Adipocyte (in vitro differentiated cells): ENCODE data around the gene RALGPS2.

Experiments used
- DNase-seq: peaks from one replicate; pipeline ENCODE4 v3.0.0-alpha.2; 2015; ENCODE audit warnings: low read depth
- H3K27me3 ChIP-seq: replicated peaks from 2 replicates; pipeline ENCODE4 v1.7.0; 2013; ENCODE audit warnings: mild to moderate bottlenecking, low read length, moderate library complexity; ENCODE audit not compliant: control insufficient read depth, insufficient read depth
- H3K36me3 ChIP-seq: 2 replicates; pipeline ENCODE4 v1.7.0; 2013; ENCODE audit warnings: low read length, mild to moderate bottlenecking, moderate library complexity; ENCODE audit not compliant: control insufficient read depth, insufficient read depth, severe bottlenecking
- H3K4me1 ChIP-seq: 2 replicates; pipeline ENCODE4 v1.7.0; 2013; ENCODE audit warnings: mild to moderate bottlenecking, low read length, moderate library complexity; ENCODE audit not compliant: control insufficient read depth, insufficient read depth
- H3K4me3 ChIP-seq: 2 replicates; pipeline ENCODE4 v1.7.0; 2013; ENCODE audit warnings: mild to moderate bottlenecking, low read length, moderate library complexity
- H3K9ac ChIP-seq: 2 replicates; pipeline ENCODE4 v1.7.0; 2013; ENCODE audit warnings: mild to moderate bottlenecking, low read length, moderate library complexity
- H3K9me3 ChIP-seq: 2 replicates; pipeline ENCODE4 v1.7.0; 2013; ENCODE audit warnings: mild to moderate bottlenecking, low read length, moderate library complexity; ENCODE audit not compliant: control insufficient read depth

Gene RALGPS2

DNA sequence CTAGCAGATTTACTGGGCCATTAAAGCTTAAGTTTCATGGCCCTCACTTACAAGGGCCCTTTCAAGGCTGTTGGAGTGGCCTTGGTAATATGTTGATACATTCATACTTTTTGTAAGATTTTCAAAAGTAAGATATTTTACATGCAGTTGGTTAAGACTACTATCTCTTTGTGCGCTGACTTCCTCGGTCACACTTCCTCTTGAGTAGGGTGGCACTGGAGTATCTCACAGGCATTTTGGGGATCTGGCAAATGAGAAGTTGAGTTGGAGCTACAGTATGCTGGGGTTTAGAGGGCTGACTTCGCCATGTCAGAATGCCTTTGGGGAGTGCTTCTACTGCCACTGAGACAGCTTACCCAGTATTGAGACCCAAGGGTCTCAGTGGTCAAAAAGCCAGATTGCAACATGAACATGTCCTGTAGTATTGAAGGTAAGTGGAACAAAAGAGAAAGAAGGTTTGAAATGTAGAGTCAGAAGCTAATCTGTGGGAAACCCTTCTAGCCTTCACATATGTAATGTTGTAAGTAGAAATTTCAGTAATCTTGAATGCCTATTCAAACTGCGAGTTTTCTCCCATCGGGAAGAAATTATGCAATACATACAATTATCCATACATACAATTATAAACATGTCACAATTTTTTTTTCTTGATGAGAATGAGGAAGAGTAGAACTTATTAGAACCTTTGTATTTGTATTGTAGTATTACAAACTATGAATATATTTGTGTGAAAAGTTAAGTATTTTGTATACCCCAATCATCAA is 32.3 kb upstream of the RALGPS2 start:
- Histone ChIP-seq H3K27me3 (no peaks in the 10 kb centered on the region), H3K4me1 (peaks cover 13% of the 10 kb centered on the region)
- DNase-seq = no peak

DNA sequence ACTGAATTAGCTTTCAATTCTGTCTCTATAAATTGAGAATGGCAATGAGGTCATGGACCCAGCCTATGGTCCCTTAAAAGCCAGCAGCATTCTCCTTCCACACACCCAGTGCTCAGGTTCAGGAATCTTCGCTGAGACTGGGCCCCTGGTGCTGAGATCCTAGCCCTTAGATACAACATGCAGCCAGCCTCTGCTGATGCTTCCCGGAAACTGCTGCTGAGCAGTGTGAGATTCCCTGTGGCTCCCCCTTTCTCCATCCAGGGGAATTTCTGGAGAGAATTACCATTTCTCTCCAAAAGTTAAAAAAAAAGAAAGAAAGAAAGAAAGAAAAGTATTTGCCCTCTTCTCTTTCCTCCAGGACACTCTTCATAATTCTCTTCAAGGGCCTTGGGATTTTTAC is 31.7 kb upstream of the RALGPS2 start:
- Histone ChIP-seq H3K9me3 (no peaks in the 10 kb centered on the region), H3K4me3 (no peak overlapping the region), H3K36me3 (no peaks in the 10 kb centered on the region), H3K4me1 (peaks cover 9% of the 10 kb centered on the region), H3K9ac (no peak overlapping the region), H3K27me3 (no peaks in the 10 kb centered on the region)
- peak; percentile 31 for DNase-seq

More for the DNA sequence above, 32.3 kb upstream of the RALGPS2 start:
- H3K9ac ChIP-seq = no peak overlapping the region
- no peak overlapping the region for H3K4me3 ChIP-seq
- no peaks in the 10 kb centered on the region for H3K9me3 ChIP-seq
- H3K36me3 ChIP-seq = no peaks in the 10 kb centered on the region

DNA sequence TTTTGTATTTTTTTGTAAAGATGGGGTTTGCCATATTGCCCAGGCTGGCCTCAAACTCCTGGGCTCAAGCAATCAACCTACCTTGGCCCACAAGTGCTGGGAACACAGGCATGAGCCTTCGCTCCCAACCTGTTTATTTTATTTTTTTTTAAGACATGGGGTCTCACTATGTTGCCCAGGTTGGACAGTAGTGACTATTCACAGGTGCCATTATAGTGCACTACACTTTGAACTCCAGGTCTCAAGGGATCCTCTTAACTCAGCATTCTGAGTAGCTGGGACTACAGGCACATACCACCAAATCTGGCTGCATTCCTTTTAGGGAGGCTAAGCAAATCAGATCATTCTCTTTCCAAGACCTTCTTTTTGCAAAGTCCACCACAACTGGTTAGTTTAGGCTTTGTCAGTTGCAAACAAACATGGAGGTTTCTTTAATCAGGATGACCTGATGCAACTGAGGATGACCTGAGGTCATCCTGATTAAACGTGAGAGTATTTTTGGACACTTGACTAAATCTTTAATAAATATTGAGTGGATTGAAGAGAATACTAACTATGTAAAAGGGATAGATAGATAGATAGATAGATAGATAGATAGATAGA is 30.0 kb upstream of the RALGPS2 start:
- Histone ChIP-seq H3K9me3 (no peaks in the 10 kb centered on the region), H3K9ac (no peak overlapping the region), H3K27me3 (no peaks in the 10 kb centered on the region), H3K36me3 (no peaks in the 10 kb centered on the region), H3K4me1 (no peaks in the 10 kb centered on the region), H3K4me3 (no peak overlapping the region)
- no peak for DNase-seq

DNA sequence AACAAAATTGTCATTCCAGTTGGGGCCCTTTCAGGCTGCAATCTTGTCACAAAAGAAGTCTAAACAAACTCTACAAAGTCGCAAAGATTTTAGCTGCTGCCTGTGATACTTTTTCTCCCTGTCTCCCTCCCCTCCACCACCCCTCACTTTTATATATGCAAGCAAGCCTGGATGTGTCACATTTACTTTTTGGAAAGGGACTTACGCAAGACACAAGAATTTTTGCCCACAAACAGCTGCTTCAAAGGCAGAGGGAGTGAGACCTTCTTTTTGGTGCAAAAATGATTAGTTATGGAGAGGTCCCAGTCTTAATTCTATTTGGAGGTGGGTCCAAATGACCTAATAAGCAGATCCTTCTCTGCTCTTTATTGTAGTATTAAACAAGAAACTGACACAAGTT is 22.9 kb upstream of the RALGPS2 start:
- Histone ChIP-seq H3K27me3 (no peaks in the 10 kb centered on the region), H3K9ac (peak overlapping the region; percentile 59), H3K9me3 (no peaks in the 10 kb centered on the region), H3K36me3 (no peaks in the 10 kb centered on the region), H3K4me1 (peaks cover 28% of the 10 kb centered on the region), H3K4me3 (peak overlapping the region; percentile 54)
- DNase-seq = peak; percentile 75

DNA sequence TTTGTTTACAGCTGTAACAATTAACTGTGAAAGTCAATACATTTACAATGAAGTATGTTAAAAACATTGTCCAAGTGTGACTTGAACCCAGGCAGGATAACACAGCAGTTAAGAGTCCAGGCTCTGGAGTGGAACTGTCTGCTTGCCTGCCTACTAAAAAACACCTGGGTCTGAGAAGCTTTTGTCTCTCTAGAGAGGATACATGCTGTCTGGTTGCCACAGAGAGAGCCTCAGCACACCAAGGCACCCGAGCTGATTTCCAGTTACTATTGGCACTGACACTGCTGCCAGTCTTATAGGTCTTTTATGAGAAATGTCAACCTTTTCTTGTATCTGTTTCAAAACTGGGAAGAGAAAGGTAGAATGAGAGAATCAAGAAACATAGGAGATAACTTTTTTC is 20.2 kb upstream of the RALGPS2 start:
- H3K4me1 ChIP-seq = peaks cover 28% of the 10 kb centered on the region
- H3K36me3 ChIP-seq = no peaks in the 10 kb centered on the region
- H3K4me3 ChIP-seq = no peak overlapping the region
- no peaks in the 10 kb centered on the region for H3K27me3 ChIP-seq
- no peaks in the 10 kb centered on the region for H3K9me3 ChIP-seq
- DNase-seq = no peak
- H3K9ac ChIP-seq = no peak overlapping the region

DNA sequence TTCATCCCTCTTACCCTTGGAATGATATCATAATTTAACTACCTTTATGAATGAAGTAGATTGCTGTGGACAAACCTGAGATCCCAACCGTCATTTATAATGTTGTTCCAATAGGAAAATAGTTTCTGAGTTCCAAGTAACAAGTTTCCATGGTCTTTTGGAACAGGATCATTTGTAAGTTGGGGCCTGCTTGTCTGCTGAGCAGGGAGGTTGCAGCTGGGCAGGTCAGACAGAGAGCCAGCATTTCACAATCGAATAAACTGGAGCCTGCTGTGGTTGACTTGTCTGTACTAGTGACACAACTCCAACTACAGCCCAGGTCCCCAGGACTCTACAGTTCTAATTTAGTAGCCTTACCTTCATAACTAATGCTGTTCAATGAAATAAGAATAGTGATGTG is 18.6 kb upstream of the RALGPS2 start:
- Histone ChIP-seq H3K9ac (no peak overlapping the region), H3K4me1 (peaks cover 25% of the 10 kb centered on the region), H3K27me3 (no peaks in the 10 kb centered on the region), H3K36me3 (no peaks in the 10 kb centered on the region), H3K9me3 (no peaks in the 10 kb centered on the region), H3K4me3 (no peak overlapping the region)
- DNase-seq = peak; percentile 87

DNA sequence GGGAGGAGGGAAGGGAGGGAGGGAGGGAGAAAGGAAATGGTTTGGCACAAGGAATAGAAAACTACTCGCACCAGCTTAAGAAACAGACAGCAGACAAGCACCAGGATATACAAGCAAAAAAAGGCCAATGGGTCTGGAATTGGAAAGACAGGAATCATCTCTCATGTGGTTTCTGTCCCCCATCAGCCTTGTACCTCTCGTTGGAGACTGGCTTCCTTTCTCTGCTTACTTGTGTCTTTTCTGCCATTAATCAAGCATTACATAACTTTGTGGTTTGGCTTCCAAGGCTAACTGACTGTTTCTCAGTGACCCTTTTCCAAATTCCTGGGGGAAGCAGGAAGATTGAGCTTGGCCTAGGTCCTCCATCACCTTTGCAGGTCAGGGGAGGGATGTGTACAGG is 11.8 kb upstream of the RALGPS2 start:
- Histone ChIP-seq H3K9ac (no peak overlapping the region), H3K9me3 (no peaks in the 10 kb centered on the region)
- DNase-seq = no peak

DNA sequence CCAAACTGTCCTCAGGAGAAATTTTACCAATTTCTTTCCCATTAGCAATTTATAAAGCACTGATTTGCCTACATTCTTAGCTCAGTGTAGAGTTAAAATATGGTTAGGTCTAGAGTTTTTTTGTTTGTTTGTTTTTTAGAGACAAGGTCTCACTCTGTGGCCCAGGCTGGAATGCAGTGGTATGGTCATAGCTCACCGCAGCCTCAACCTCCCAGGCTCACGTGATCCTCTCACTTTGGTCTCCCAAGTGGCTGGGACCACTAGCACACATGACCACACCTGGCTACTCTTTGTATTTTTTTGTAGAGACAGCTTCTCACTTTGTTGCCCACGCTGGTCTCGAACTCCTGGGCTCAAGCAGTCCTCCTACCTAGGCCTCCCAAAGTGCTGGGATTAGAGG is 10.6 kb upstream of the RALGPS2 start:
- no peak overlapping the region for H3K4me3 ChIP-seq
- H3K4me1 ChIP-seq = no peaks in the 10 kb centered on the region
- H3K9ac ChIP-seq = no peak overlapping the region
- H3K9me3 ChIP-seq = no peaks in the 10 kb centered on the region
- DNase-seq = no peak
- no peaks in the 10 kb centered on the region for H3K27me3 ChIP-seq
- no peaks in the 10 kb centered on the region for H3K36me3 ChIP-seq

More for the DNA sequence above, 11.8 kb upstream of the RALGPS2 start:
- Histone ChIP-seq H3K4me1 (no peaks in the 10 kb centered on the region), H3K36me3 (no peaks in the 10 kb centered on the region), H3K27me3 (no peaks in the 10 kb centered on the region), H3K4me3 (no peak overlapping the region)

DNA sequence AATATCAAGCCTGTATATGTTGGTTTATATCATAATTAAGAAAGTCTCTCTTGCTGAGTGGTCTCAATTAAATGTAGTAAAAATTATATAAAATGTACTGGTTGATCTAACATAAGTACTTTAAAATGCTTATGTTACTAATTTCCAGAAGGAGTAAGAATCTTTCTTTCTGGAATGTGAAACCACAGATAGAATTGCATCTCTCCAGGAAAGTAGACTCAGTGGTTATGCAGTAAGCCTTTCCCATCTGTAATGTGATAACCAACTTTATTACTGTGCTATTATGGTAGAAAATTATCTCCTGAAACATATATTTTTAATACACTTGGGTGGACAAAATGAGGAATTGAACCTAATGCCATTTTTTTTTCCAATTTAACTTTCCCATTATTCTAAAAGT is 8.9 kb upstream of the RALGPS2 start:
- no peak overlapping the region for H3K9ac ChIP-seq
- H3K27me3 ChIP-seq = no peaks in the 10 kb centered on the region
- H3K4me1 ChIP-seq = no peaks in the 10 kb centered on the region
- peak; percentile 44 for DNase-seq
- no peak overlapping the region for H3K4me3 ChIP-seq
- no peaks in the 10 kb centered on the region for H3K9me3 ChIP-seq
- H3K36me3 ChIP-seq = no peaks in the 10 kb centered on the region

DNA sequence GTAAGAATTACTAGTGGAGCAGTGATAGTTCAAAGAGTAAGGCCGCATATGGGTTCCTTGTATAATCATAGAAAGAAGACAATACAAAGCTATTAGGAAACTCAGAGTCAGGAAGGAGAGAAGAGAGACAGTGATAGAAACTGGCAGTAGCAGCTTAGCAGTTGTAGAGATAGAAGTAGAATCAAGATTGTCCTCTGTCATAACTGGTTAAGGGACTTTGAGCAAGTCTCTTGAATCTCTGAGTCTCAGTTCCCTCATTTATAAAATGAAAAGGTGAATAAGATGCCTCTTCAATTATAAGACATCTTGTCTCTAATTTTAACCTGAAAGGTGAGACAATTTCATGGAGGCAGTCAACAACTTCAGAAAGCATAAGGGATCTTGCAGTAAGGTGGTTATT is 6.5 kb upstream of the RALGPS2 start:
- Histone ChIP-seq H3K4me1 (no peaks in the 10 kb centered on the region), H3K9ac (no peak overlapping the region), H3K27me3 (no peaks in the 10 kb centered on the region)

DNA sequence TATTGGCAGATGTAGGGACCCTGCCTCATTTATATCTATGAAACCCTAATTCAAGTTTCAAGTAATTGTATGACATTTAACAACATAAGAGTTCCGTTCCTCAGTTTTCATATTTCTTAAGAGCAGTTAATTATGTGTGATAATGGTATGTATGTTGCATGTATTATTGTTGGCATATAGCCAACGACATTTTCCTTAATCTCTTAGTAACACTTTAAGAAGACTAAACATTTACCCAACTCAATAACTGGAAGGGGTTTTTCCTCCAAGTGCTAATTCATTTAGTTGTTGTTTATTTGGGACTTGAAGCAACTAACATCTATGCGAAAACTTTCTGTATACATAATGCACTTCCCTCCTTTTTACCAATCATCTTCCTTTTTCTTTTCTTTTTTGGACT is 1.5 kb upstream of the RALGPS2 start:
- Histone ChIP-seq H3K9me3 (no peaks in the 10 kb centered on the region), H3K4me3 (no peak overlapping the region), H3K4me1 (peaks cover 20% of the 10 kb centered on the region), H3K27me3 (no peaks in the 10 kb centered on the region), H3K36me3 (no peaks in the 10 kb centered on the region), H3K9ac (no peak overlapping the region)
- DNase-seq = no peak

More for the DNA sequence above, 6.5 kb upstream of the RALGPS2 start:
- H3K4me3 ChIP-seq = no peak overlapping the region
- no peak for DNase-seq
- H3K36me3 ChIP-seq = no peaks in the 10 kb centered on the region
- H3K9me3 ChIP-seq = no peaks in the 10 kb centered on the region

DNA sequence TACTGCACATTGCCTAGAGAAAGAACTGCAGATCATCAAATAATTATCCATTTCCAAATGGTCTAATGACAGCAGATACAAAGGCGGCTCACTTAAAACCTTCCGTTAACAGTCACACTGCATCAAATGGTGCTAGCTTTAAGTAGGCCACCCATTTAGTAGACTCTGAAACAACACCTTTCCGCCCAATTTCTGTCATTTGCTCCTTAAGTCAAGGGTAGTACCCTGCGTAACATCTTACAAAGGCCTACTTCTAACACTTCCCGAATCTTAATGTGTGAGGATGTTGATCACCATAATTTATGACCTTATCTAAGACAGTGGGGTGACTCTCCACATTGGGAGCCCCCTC is 692 bp upstream of the RALGPS2 start:
- Histone ChIP-seq H3K9ac (peak overlapping the region; percentile 94), H3K36me3 (no peaks in the 10 kb centered on the region), H3K4me1 (peaks cover 26% of the 10 kb centered on the region), H3K4me3 (peak overlapping the region; percentile 97), H3K27me3 (no peaks in the 10 kb centered on the region), H3K9me3 (no peaks in the 10 kb centered on the region)
- DNase-seq = no peak
